Measurements from ENCODE around the gene THUMPD3. TPM values are rescaled to one million over a fixed set of nuclear protein-coding genes. Genes with fewer than 3 reads are reported as not detected.
A peak's percentile ranks its signal among the peaks of the same experiment; 100 is the strongest.

The THUMPD3 gene
- total and polyA plus RNA-seq, 2 of the 4 experiments (the other 2 are of a cell fraction), result 28.2 to 43.9 TPM

DNA sequence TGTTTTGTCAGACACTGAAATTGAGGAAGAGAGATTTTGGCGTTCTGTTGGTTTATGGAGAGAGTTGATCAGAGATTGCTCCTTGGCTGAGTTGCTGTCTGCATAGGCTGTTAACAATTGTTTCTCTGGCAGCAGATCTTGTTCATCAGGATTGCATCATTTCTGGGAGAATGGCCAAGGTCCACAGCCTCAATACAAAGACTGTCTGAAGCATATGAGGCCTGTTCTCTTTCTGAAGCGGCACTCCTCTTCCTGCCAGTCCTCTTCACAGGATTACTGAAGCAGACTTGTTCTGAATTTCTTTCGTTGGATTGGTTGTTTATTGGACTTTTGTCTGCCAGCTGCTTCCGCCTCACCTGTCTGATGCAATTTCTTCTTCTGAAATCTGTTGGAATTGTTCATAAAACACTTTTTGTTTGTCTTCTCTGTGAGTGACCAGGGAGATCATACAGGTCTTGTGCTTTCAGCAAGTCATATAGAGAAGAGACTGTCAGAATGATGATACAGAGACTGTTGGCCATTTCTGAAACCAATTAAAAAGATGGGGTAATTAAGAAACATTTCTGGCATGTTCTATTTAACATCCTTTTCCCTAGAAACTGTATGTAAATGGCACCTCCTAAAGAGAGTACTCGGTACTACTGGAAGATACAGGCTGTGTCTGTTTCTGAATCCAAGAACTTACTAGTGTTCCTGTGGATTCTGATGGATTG is 60.0 kb downstream of the THUMPD3 start:
- H3K36me3 ChIP-seq (ENCODE audit: control insufficient read depth, insufficient read depth, low read length), result peaks cover 11% of the 10 kb centered on the region
- H3K4ac ChIP-seq (ENCODE audit: low read depth, low read length), result peak overlapping the region; percentile 86
- in situ Hi-C loops (cut with MboI; ENCODE audit: low sequenced_read_pairs) (no loop called here), intact Hi-C loops (cut with micrococcal nuclease) (loop anchor here (1.0 to 2.0 kb wide), 2 partner anchors 26 to 70 kb away; partner anchors contain the start of gene SETD5), dilution Hi-C loops (cut with HindIII; ENCODE audit: low sequenced_read_pairs, unreplicated experiment) (no loop called here)
- H3K79me1 ChIP-seq (ENCODE audit: low read depth in 1 of 2, low read length in 2 of 2), result peaks cover 8 to 24% of the 10 kb centered on the region in 2 experiments; a peak in 3 of 4 replicates
- DNase-seq (peak; percentile 98), ATAC-seq (ENCODE audit: low read depth) (peak; percentile 91)
- H4K20me1 ChIP-seq (ENCODE audit: insufficient read depth, low read length), result peaks cover 60% of the 10 kb centered on the region
- no CpG with 5 or more reads among the region's 5 CpGs for WGBS, 2 experiments (ENCODE audit: extremely low coverage in 2 of 2, insufficient read length in 1 of 2)
- peak overlapping the region in 1 of 2 experiments; percentile 75; a peak in 2 of 4 replicates for H4K8ac ChIP-seq (ENCODE audit: low read depth in 2 of 2, low read length in 2 of 2)
- H3K9me1 ChIP-seq (ENCODE audit: insufficient read depth, low read length), result 0 out of 2 replicates have a peak, but pooled peaks cover 3% of the 10 kb centered on the region
- peak overlapping the region; percentile 68; the same call in 1 of the 2 replicates for H3K9ac ChIP-seq (ENCODE audit: low read depth, low read length)
- H4K91ac ChIP-seq (ENCODE audit: insufficient read depth, low read depth, low read length), result peak overlapping the region; percentile 72
- H3K4me3 ChIP-seq (ENCODE audit: insufficient read depth, low read depth, low read length), result no peak overlapping the region
- no peaks in the 10 kb centered on the region for H3K27me3 ChIP-seq (ENCODE audit: control insufficient read depth, insufficient read depth, low read length)
- H3K27ac ChIP-seq (ENCODE audit: insufficient read depth, low read length), result peak overlapping the region; percentile 61
- H2BK15ac ChIP-seq (ENCODE audit: low read depth, low read length), result no peak overlapping the region
- H2BK5ac ChIP-seq (ENCODE audit: low read depth, low read length, poor library complexity, severe bottlenecking), result peak overlapping the region; percentile 75
- H3K18ac ChIP-seq (ENCODE audit: low read depth, low read length), result no peak overlapping the region
- CTCF ChIA-PET, result interaction anchor here (1.2 kb wide), 1 partner anchor 45 kb away, joined by 3 read pairs; no protein-coding TSS in a partner anchor
- POLR2A ChIA-PET (ENCODE audit: unreplicated experiment), result no interaction called here
- H3K4me1 ChIP-seq (ENCODE audit: control insufficient read depth, insufficient read depth, low read length), result peaks cover 2% of the 10 kb centered on the region; the same call in 1 of the 2 replicates
- peak overlapping the region; percentile 17 for H2AK5ac ChIP-seq (ENCODE audit: low read depth, low read length)
- BruUV-seq (replicated peaks), result TSS peak; percentile 8
- peak overlapping the region; percentile 86 for H3K56ac ChIP-seq (ENCODE audit: extremely low read depth, insufficient read depth, low read length)
- peak overlapping the region; percentile 49 for H2BK120ac ChIP-seq (ENCODE audit: low read depth, low read length)
- no peaks in the 10 kb centered on the region for H3K9me3 ChIP-seq (ENCODE audit: control insufficient read depth, insufficient read depth, low read length)
- peak overlapping the region; percentile 70 for H3K23ac ChIP-seq (ENCODE audit: low read depth, low read length)
- H2BK20ac ChIP-seq (ENCODE audit: low read depth, low read length), result peak overlapping the region; percentile 35; the same call in 1 of the 2 replicates
- H3K4me2 ChIP-seq (ENCODE audit: low read depth, low read length), result peak overlapping the region; percentile 57
- H4K5ac ChIP-seq (ENCODE audit: low read depth, low read length), result no peak overlapping the region
- no peak overlapping the region for H2AFZ ChIP-seq (replicated peaks; ENCODE audit: low read length, poor library complexity)
- peak overlapping the region; percentile 74 for H2AK9ac ChIP-seq (replicated peaks; ENCODE audit: low read depth, low read length, poor library complexity)
- H3K14ac ChIP-seq (replicated peaks; ENCODE audit: low read depth, low read length), result peak overlapping the region; percentile 78
- TF ChIP-seq BHLHE40 (IDR thresholded peaks at IDR 0.05; ENCODE audit: low read depth, low read length) (0 out of 2 replicates have a peak, but pooled peaks have one; percentile 5), RCOR1 (IDR thresholded peaks at IDR 0.05; ENCODE audit: insufficient replicate concordance, low read length) (no peak), CEBPB (IDR thresholded peaks at IDR 0.05; ENCODE audit: low read depth, low read length) (peak; percentile 100), FOS (IDR thresholded peaks at IDR 0.05; ENCODE audit: low read depth, low read length) (no peak), ELK1 (IDR thresholded peaks at IDR 0.05; ENCODE audit: borderline replicate concordance, low read depth, low read length) (no peak), SMC3 (IDR thresholded peaks at IDR 0.05; ENCODE audit: low read depth, low read length) (peak; percentile 47), MAZ (IDR thresholded peaks at IDR 0.05; ENCODE audit: borderline replicate concordance, low read depth, low read length) (no peak), POLR2A (IDR thresholded peaks at IDR 0.05; ENCODE audit: low read depth, low read length) (peak; percentile 65), MAFK (IDR thresholded peaks at IDR 0.05; ENCODE audit: low read depth, low read length) (no peak), CTCF (conservative IDR thresholded peaks at IDR 0.05; ENCODE audit: low read depth, low read length) (peak; percentile 64), RAD21 (IDR thresholded peaks at IDR 0.05; ENCODE audit: low read length) (peak; percentile 76), RFX5 (IDR thresholded peaks at IDR 0.05; ENCODE audit: low read depth, low read length) (no peak), MXI1 (IDR thresholded peaks at IDR 0.05; ENCODE audit: borderline replicate concordance, low read depth, low read length) (peak; percentile 45; the same call in 1 of the 2 replicates)
- TF ChIP-seq, protein P1, sequence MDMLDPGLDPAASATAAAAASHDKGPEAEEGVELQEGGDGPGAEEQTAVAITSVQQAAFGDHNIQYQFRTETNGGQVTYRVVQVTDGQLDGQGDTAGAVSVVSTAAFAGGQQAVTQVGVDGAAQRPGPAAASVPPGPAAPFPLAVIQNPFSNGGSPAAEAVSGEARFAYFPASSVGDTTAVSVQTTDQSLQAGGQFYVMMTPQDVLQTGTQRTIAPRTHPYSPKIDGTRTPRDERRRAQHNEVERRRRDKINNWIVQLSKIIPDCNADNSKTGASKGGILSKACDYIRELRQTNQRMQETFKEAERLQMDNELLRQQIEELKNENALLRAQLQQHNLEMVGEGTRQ (IDR thresholded peaks at IDR 0.05; ENCODE audit: low read depth, low read length), result no peak

All from IMR-90 (cell line).